GM23338 (cell line): ENCODE measurements around the gene INTS2. TPM values are rescaled to one million over a fixed set of nuclear protein-coding genes. Genes with fewer than 3 reads are reported as not detected.

Source experiments
- ATAC-seq: fragments of 200-7000 bp; cut with Tn5 transposase; 3 replicates; pipeline ENCODE4 v1.9.1; 2020
- DNase-seq: peaks from one replicate; pipeline ENCODE4 v3.0.0-alpha.2; 2015; ENCODE audit warnings: low spot score
- H2AFZ ChIP-seq: fragments of 200-600 bp; sonication (generic); 2 replicates; pipeline ENCODE4 v1.8.0; 2016; ENCODE audit warnings: antibody characterized with exemption, mild to moderate bottlenecking, moderate library complexity
- H3F3A ChIP-seq: fragments of 200-600 bp; sonication (generic); replicated peaks from 2 replicates; pipeline ENCODE4 v1.8.0; 2017; ENCODE audit warnings: antibody characterized with exemption, mixed run types, low read depth
- H3K27ac ChIP-seq: fragments of 200-600 bp; sonication (generic); 2 replicates; pipeline ENCODE4 v1.6.1; 2016; ENCODE audit warnings: low read depth
- H3K27me3 ChIP-seq: fragments of 200-600 bp; sonication (generic); 2 replicates; pipeline ENCODE4 v1.8.0; 2016; ENCODE audit warnings: mild to moderate bottlenecking, mixed run types, moderate library complexity; ENCODE audit not compliant: insufficient read depth
- H3K36me3 ChIP-seq: fragments of 200-600 bp; sonication (generic); 2 replicates; pipeline ENCODE4 v1.8.0; 2016; ENCODE audit warnings: mild to moderate bottlenecking; ENCODE audit not compliant: insufficient read depth
- H3K4me1 ChIP-seq: fragments of 200-600 bp; sonication (generic); 2 replicates; pipeline ENCODE4 v1.8.0; 2016; ENCODE audit warnings: mild to moderate bottlenecking, moderate library complexity; ENCODE audit not compliant: insufficient read depth
- H3K4me2 ChIP-seq: fragments of 200-600 bp; sonication (generic); 2 replicates; pipeline ENCODE4 v1.7.1; 2017; ENCODE audit warnings: mixed run types
- H3K4me3 ChIP-seq: fragments of 200-600 bp; sonication (generic); 2 replicates; pipeline ENCODE4 v1.6.1; 2016; ENCODE audit warnings: mixed run types
- H3K79me2 ChIP-seq: fragments of 200-600 bp; sonication (generic); replicated peaks from 2 replicates; pipeline ENCODE4 v1.8.0; 2017; ENCODE audit warnings: mild to moderate bottlenecking; ENCODE audit not compliant: insufficient read depth
- H3K9me2 ChIP-seq: fragments of 200-600 bp; sonication (generic); 2 replicates; pipeline ENCODE4 v1.8.0; 2017; ENCODE audit not compliant: insufficient read depth
- H4K20me1 ChIP-seq: fragments of 200-600 bp; sonication (generic); replicated peaks from 2 replicates; pipeline ENCODE4 v1.8.0; 2017; ENCODE audit warnings: mild to moderate bottlenecking; ENCODE audit not compliant: insufficient read depth
- H3K27ac Mint-ChIP-seq: 2 replicates; pipeline ENCODE4 v1.8.0; 2020; ENCODE audit warnings: inconsistent platforms, mild to moderate bottlenecking, moderate library complexity, mixed read lengths
- H3K27me3 Mint-ChIP-seq: 3 replicates; pipeline ENCODE4 v1.8.0; 2022; ENCODE audit warnings: low read depth, mild to moderate bottlenecking, moderate library complexity, mixed read lengths, inconsistent platforms; ENCODE audit not compliant: insufficient read depth, poor library complexity
- H3K36me3 Mint-ChIP-seq: 3 replicates; pipeline ENCODE4 v1.8.0; 2021; ENCODE audit warnings: low read depth, mild to moderate bottlenecking, inconsistent platforms, moderate library complexity, mixed read lengths
- H3K4me1 Mint-ChIP-seq: 3 replicates; pipeline ENCODE4 v1.8.0; 2020; ENCODE audit warnings: mild to moderate bottlenecking, inconsistent platforms, mixed read lengths
- H3K4me3 Mint-ChIP-seq: 3 replicates; pipeline ENCODE4 v1.8.0; 2021; ENCODE audit warnings: moderate library complexity, mild to moderate bottlenecking, inconsistent platforms, mixed read lengths
- H3K9me3 Mint-ChIP-seq: 3 replicates; pipeline ENCODE4 v1.8.0; 2020; ENCODE audit warnings: moderate library complexity, mild to moderate bottlenecking, inconsistent platforms, mixed read lengths
- CREB1 ChIP-seq: fragments of 250-450 bp; sonication (Bioruptor Pico); IDR thresholded peaks from 2 replicates; pipeline ENCODE4 v1.5.0; 2020; ENCODE audit warnings: low read depth, mild to moderate bottlenecking, moderate library complexity
- EZH2 ChIP-seq: fragments of 200-600 bp; sonication (generic); IDR thresholded peaks from one replicate; pipeline ENCODE4 v1.8.0; 2017; ENCODE audit warnings: antibody characterized with exemption, mild to moderate bottlenecking, low read depth; ENCODE audit not compliant: unreplicated experiment
- JUNB ChIP-seq: IDR thresholded peaks from one replicate; pipeline ENCODE4 v1.6.1; 2016; ENCODE audit warnings: antibody characterized with exemption; ENCODE audit not compliant: unreplicated experiment
- REST ChIP-seq: IDR thresholded peaks from one replicate; pipeline ENCODE4 v1.6.1; 2018; ENCODE audit warnings: antibody characterized with exemption; ENCODE audit not compliant: unreplicated experiment
- ZNF462 ChIP-seq: fragments of 250-450 bp; sonication (Bioruptor Pico); IDR thresholded peaks from 2 replicates; pipeline ENCODE4 v1.5.0; 2020; ENCODE audit warnings: mild to moderate bottlenecking, moderate library complexity
- polyA plus RNA-seq: library from polyadenylated mRNA; unstranded; fragments of >200 nt; fragmentation: Nextera tagmentation; extraction: Ambion mirVana; gene quantifications from 2 replicates; pipeline ENCODE4 v1.2.1, GENCODE V29; 2016
- total RNA-seq: library from RNA; depleted of rRNA; stranded (reverse); fragments of >200 nt; shearing (Covaris generic); gene quantifications from 2 replicates; pipeline ENCODE4 v1.2.3, GENCODE V29; 2014
- TF ChIP-seq, protein P1 (sequence below), 2 experiments: fragments of 200-600 bp in 1 of 2; sonication (generic) in 1 of 2; conservative IDR thresholded peaks; 2 replicates each; pipeline versions ENCODE4 v1.5.1 to v1.6.1; 2016 to 2017; ENCODE audit warnings: antibody characterized with exemption in 2 of 2, low read depth in 2 of 2, mild to moderate bottlenecking in 2 of 2, moderate library complexity in 1 of 2
- TF ChIP-seq, protein P2 (sequence below): IDR thresholded peaks from 2 replicates; pipeline ENCODE4 v1.6.1; 2016; ENCODE audit warnings: antibody characterized with exemption

The INTS2 gene
- total and polyA plus RNA-seq, 2 experiments from 2014 or later: 5.9 to 31.6 TPM

DNA sequence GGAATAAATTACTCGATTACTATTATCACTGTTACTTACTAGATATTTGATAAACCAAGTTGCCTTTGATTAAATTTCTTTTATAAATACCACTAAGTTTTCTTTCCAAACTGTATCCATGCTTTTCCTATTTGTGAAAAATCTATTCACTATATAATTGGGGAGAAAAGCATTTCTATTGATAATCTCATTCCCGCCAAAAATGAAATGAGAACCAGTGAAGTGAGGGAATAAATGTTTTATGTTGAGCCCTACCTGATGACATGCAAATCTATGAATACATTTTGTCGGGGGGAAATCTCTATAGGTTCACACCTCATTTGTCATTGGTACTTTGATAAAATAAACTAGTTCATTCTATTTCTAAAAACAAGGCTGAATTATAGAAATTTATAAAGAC lies 80.1 kb downstream of the INTS2 start (continued):
- no peak for TF ChIP-seq REST
- TF ChIP-seq, protein P1, sequence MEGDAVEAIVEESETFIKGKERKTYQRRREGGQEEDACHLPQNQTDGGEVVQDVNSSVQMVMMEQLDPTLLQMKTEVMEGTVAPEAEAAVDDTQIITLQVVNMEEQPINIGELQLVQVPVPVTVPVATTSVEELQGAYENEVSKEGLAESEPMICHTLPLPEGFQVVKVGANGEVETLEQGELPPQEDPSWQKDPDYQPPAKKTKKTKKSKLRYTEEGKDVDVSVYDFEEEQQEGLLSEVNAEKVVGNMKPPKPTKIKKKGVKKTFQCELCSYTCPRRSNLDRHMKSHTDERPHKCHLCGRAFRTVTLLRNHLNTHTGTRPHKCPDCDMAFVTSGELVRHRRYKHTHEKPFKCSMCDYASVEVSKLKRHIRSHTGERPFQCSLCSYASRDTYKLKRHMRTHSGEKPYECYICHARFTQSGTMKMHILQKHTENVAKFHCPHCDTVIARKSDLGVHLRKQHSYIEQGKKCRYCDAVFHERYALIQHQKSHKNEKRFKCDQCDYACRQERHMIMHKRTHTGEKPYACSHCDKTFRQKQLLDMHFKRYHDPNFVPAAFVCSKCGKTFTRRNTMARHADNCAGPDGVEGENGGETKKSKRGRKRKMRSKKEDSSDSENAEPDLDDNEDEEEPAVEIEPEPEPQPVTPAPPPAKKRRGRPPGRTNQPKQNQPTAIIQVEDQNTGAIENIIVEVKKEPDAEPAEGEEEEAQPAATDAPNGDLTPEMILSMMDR (conservative IDR thresholded peaks at IDR 0.05; ENCODE audit: low read depth in 2 of 2): no peak
- TF ChIP-seq, protein P2, sequence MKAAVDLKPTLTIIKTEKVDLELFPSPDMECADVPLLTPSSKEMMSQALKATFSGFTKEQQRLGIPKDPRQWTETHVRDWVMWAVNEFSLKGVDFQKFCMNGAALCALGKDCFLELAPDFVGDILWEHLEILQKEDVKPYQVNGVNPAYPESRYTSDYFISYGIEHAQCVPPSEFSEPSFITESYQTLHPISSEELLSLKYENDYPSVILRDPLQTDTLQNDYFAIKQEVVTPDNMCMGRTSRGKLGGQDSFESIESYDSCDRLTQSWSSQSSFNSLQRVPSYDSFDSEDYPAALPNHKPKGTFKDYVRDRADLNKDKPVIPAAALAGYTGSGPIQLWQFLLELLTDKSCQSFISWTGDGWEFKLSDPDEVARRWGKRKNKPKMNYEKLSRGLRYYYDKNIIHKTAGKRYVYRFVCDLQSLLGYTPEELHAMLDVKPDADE: no peak

- Histone ChIP-seq H2AFZ (no peak overlapping the region), H3K79me2 (no peaks in the 10 kb centered on the region), H4K20me1 (no peaks in the 10 kb centered on the region), H3K27ac (no peak overlapping the region), H3K9me2 (no peaks in the 10 kb centered on the region), H3K4me3 (no peak overlapping the region), H3K4me2 (no peak overlapping the region), H3K4me1 (no peaks in the 10 kb centered on the region), H3K36me3 (peaks cover 17% of the 10 kb centered on the region; the same call in 1 of the 2 replicates), H3F3A (no peaks in the 10 kb centered on the region), H3K27me3 (no peaks in the 10 kb centered on the region)
- Mint-ChIP-seq H3K9me3 (no peaks in the 10 kb centered on the region), H3K36me3 (peaks cover 43% of the 10 kb centered on the region), H3K4me1 (no peaks in the 10 kb centered on the region), H3K27ac (no peak overlapping the region), H3K4me3 (no peak overlapping the region), H3K27me3 (no peaks in the 10 kb centered on the region)
- DNase-seq (no peak), ATAC-seq (no peak)
- TF ChIP-seq EZH2 (no peak), ZNF462 (CRISPR knock-in tag) (no peak), JUNB (no peak), CREB1 (CRISPR knock-in tag) (no peak), REST (no peak)
Observed at GRCh38 chr17:61846761-61847375, 80.9 kb downstream of the INTS2 start.
